Measurements from ENCODE around the gene DYNC1I1. TPM values are rescaled to one million over a fixed set of nuclear protein-coding genes. Genes with fewer than 3 reads are reported as not detected.
A peak's percentile ranks its signal among the peaks of the same experiment; 100 is the strongest.

Gene DYNC1I1
- total and polyA plus RNA-seq, 10 donors: 0.21 to 7.5 (median 0.86) TPM

DNA sequence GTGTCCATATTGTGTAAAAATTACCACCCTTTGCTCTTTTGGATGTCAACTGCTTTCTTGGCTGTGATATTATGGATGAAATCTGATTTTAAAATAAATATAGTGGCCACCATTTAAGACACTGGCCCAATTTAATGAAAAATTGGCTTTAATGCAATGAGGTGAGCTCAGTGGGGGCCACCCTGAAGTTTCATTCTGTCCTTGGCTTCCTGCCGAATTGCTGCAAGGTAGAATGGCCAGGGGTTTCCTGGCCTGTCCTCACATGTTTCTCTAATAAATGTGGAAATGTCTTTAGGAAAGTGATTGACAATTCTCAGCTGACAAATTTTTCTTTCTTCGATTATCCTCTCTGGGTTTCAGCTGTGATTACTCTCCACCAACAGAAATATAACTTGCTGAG lies 36.0 kb downstream of the DYNC1I1 start:
- intact Hi-C loops (cut with DNase I; ENCODE audit: low total_unique reads): no loop called here
- Histone ChIP-seq H3K27ac (no peak overlapping the region), H3K4me3 (no peak overlapping the region), H3K36me3 (no peaks in the 10 kb centered on the region), H3K27me3 (replicated peaks in 1 of 7) (no peaks in the 10 kb centered on the region), H3K9me3 (no peaks in the 10 kb centered on the region), H3K4me1 (no peaks in the 10 kb centered on the region)
- no peak for DNase-seq
- 63 to 79% (median 68%) methylated on average over 2 of the region's 2 CpGs for WGBS, 5 donors
- TF ChIP-seq POLR2AphosphoS5 (IDR thresholded peaks at IDR 0.05) (no peak), POLR2A (IDR thresholded peaks at IDR 0.05) (no peak)
- TF ChIP-seq, protein P1, sequence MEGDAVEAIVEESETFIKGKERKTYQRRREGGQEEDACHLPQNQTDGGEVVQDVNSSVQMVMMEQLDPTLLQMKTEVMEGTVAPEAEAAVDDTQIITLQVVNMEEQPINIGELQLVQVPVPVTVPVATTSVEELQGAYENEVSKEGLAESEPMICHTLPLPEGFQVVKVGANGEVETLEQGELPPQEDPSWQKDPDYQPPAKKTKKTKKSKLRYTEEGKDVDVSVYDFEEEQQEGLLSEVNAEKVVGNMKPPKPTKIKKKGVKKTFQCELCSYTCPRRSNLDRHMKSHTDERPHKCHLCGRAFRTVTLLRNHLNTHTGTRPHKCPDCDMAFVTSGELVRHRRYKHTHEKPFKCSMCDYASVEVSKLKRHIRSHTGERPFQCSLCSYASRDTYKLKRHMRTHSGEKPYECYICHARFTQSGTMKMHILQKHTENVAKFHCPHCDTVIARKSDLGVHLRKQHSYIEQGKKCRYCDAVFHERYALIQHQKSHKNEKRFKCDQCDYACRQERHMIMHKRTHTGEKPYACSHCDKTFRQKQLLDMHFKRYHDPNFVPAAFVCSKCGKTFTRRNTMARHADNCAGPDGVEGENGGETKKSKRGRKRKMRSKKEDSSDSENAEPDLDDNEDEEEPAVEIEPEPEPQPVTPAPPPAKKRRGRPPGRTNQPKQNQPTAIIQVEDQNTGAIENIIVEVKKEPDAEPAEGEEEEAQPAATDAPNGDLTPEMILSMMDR (IDR thresholded peaks at IDR 0.05 in 8 of 11, conservative IDR thresholded peaks at IDR 0.05 in 3 of 11): no peak

DNA sequence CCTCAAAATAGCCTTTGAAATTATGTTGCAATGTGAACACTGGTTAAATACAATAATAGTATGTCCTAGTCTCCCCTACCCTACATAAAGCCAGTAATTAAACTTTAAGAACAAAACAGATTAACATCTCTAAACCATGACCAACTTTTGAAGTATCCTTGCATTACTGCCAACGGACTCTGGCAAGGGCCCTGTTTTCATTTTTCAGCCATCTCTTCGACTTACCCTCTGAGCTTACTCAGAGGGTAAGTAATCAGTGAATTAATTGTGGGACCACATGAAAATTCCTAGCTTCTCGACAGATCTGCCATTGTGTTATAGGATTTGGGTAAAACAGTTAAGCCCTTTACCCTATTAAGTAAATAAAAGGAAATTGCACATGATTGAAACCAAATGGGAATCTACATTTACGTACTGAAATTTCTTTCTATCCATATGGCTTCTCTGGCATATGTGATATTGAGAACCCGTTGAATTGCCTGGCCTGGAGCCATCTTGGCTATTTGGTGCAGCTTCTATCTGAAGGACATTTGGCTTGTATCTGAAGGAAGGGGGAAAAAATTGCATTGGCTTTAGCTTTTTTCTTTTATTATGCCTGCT lies 39.6 kb downstream of the DYNC1I1 start:
- TF ChIP-seq POLR2AphosphoS5 (IDR thresholded peaks at IDR 0.05) (no peak), POLR2A (IDR thresholded peaks at IDR 0.05) (no peak)
- TF ChIP-seq, protein P1 (IDR thresholded peaks at IDR 0.05 in 8 of 11, conservative IDR thresholded peaks at IDR 0.05 in 3 of 11): no peak
- no peak overlapping the region for H3K27ac ChIP-seq
- WGBS, 5 donors: 63 to 86% (median 81%) methylated on average over 5 of the region's 5 CpGs
- intact Hi-C loops (cut with DNase I; ENCODE audit: low total_unique reads): no loop called here
- no peaks in the 10 kb centered on the region for H3K36me3 ChIP-seq
- no peak overlapping the region for H3K4me3 ChIP-seq
- no peaks in the 10 kb centered on the region for H3K27me3 ChIP-seq (replicated peaks in 1 of 7)
- no peaks in the 10 kb centered on the region for H3K4me1 ChIP-seq
- no peak for DNase-seq
- no peaks in the 10 kb centered on the region for H3K9me3 ChIP-seq

DNA sequence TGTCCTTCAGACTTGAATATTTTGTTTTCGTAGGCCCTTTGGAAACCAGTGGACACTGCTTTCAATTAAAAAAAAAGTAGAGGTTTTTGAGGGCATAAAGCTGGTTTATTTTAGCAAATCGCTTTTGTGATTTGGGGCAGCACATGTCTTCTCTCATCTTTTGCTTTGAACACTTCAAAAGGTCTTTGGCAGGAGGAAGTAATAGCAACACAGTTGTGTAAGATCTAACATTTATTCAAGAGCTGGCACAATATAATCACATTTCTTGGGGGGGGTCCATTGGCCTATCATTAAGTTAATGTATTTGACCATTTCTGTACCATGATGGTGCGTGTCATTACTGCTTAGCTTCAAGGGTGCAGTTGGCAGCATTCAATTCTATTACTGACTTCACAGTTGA lies 42.4 kb downstream of the DYNC1I1 start:
- Histone ChIP-seq H3K36me3 (no peaks in the 10 kb centered on the region), H3K27ac (no peak overlapping the region), H3K4me1 (no peaks in the 10 kb centered on the region), H3K27me3 (replicated peaks in 1 of 7) (no peaks in the 10 kb centered on the region), H3K9me3 (no peaks in the 10 kb centered on the region), H3K4me3 (no peak overlapping the region)
- TF ChIP-seq POLR2A (IDR thresholded peaks at IDR 0.05): no peak
- TF ChIP-seq, protein P1 (IDR thresholded peaks at IDR 0.05 in 8 of 11, conservative IDR thresholded peaks at IDR 0.05 in 3 of 11): no peak
- no peak for TF ChIP-seq POLR2AphosphoS5 (IDR thresholded peaks at IDR 0.05)
- intact Hi-C loops (cut with DNase I; ENCODE audit: low total_unique reads): no loop called here
- WGBS, 5 donors: 78 to 89% (median 80%) methylated on average over 3 of the region's 3 CpGs
- no peak for DNase-seq

DNA sequence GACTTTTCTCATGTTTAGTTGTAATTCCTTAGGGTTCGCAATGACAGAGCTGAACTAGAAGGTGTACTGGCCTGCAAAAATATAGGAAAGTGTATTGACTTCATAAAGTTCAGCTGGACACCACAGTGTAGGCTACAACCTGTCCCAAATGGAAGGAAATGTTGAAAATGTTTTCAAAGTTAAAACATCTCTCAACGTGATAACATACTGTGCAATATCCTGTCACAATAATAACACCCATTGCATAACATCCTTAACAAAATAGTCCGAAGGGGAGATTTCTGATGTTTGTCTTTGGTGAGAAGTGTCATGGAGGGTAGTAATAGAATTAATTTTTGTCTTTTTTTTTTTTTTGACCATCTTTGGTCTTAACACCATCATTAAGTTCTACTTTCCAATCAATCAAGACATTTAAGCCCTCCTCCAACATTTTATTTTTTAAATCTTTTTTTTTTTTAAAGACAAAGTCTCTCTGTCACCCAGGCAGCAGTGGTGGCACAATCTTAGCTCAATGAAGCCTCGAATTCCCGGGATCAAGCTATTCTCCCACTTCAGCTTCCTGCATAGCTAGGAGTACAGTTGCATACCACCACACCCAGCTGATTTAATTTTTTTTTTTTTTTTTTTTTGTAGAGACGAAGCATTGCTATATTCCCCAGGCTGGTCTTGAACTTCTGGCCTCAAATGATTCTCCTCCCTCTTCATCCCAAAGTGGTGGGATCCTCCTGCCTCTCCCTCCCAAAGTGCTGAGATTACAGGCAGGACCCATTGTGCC lies 45.7 kb downstream of the DYNC1I1 start:
- no peak for DNase-seq
- 72 to 80% (median 75%) methylated on average over 6 of the region's 6 CpGs for WGBS, 5 donors
- Histone ChIP-seq H3K9me3 (no peaks in the 10 kb centered on the region), H3K4me1 (no peaks in the 10 kb centered on the region), H3K27ac (peak overlapping the region in 1 of 8 donors; percentile 38), H3K36me3 (no peaks in the 10 kb centered on the region), H3K27me3 (replicated peaks in 1 of 7) (no peaks in the 10 kb centered on the region), H3K4me3 (no peak overlapping the region)
- TF ChIP-seq POLR2A (IDR thresholded peaks at IDR 0.05) (no peak), POLR2AphosphoS5 (IDR thresholded peaks at IDR 0.05) (no peak)
- TF ChIP-seq, protein P1 (IDR thresholded peaks at IDR 0.05 in 8 of 11, conservative IDR thresholded peaks at IDR 0.05 in 3 of 11): no peak
- intact Hi-C loops (cut with DNase I; ENCODE audit: low total_unique reads): no loop called here
